Esophagus squamous epithelium (tissue), 5 donors: ENCODE data around the gene LRRC28. TPM values are rescaled to one million over a fixed set of nuclear protein-coding genes. Genes with fewer than 3 reads are reported as not detected.

Experiments used
- DNase-seq: peaks from one replicate; lab custom pipeline; 2025; lab: John Stamatoyannopoulos, UW
- H3K27ac ChIP-seq, 4 donors: fragments of 200-600 bp; sonication (generic); one replicate each; pipeline ENCODE4 v1.5.1; 2016 to 2019; ENCODE audit warnings: mild to moderate bottlenecking in 1 of 4
- H3K27me3 ChIP-seq, 4 donors: fragments of 200-600 bp; sonication (generic); 1 replicate in 3 of 4; 2 replicates in 1 of 4; pipeline versions ENCODE4 v1.5.1 to v1.6.0; 2017 to 2021; ENCODE audit warnings: antibody characterized with exemption in 1 of 4
- H3K36me3 ChIP-seq, 3 donors: fragments of 200-600 bp; sonication (generic); one replicate each; pipeline ENCODE4 v1.5.1; 2016 to 2019
- H3K4me1 ChIP-seq, 3 donors: fragments of 200-600 bp; sonication (generic); one replicate each; pipeline ENCODE4 v1.5.1; 2017 to 2019
- H3K4me3 ChIP-seq, 4 donors: fragments of 200-600 bp; sonication (generic); 1 replicate in 3 of 4; 2 replicates in 1 of 4; pipeline ENCODE4 v1.5.1; 2016 to 2019; ENCODE audit warnings: mild to moderate bottlenecking in 2 of 4, moderate library complexity in 1 of 4
- H3K9me3 ChIP-seq, 3 donors: fragments of 200-600 bp; sonication (generic); one replicate each; pipeline ENCODE4 v1.5.1; 2016 to 2019
- CTCF ChIP-seq, 6 experiments: fragments of 450-650 bp in 4 of 6; fragments of 200-600 bp in 2 of 6; sonication (generic) in 2 of 6; IDR thresholded peaks; one replicate each; pipeline ENCODE4 v1.5.1; 2016 to 2019; ENCODE audit warnings: antibody characterized with exemption in 6 of 6, mild to moderate bottlenecking in 4 of 6, moderate library complexity in 4 of 6
- POLR2A ChIP-seq, 4 donors: fragments of 450-650 bp; IDR thresholded peaks; one replicate each; pipeline ENCODE4 v1.6.1; 2017; ENCODE audit warnings: antibody characterized with exemption in 4 of 4, mild to moderate bottlenecking in 4 of 4, moderate library complexity in 3 of 4
- WGBS, 2 donors: methylation state at CpG; one replicate each; pipeline ENCODE4 v1.1.5; 2018; 5-methylcytosine and 5-hydroxymethylcytosine counted together
- intact Hi-C: fragments of 100-400 bp; cut with DNase I; formaldehyde crosslinking; loops from one replicate; pipeline ENCODE4 v1.15.0; 2022
- total RNA-seq, 4 donors: library from RNA; depleted of rRNA; stranded (reverse); fragments of >200 nt; gene quantifications; one replicate each; pipeline ENCODE4 v1.1.0, GENCODE V29; 2016
- donor health status: DM: yes; HTN: yes; CAD: no.

LRRC28 gene
- total RNA-seq, 4 donors from 2014 or later = 31.7 to 41.7 (median 34.6) TPM

DNA sequence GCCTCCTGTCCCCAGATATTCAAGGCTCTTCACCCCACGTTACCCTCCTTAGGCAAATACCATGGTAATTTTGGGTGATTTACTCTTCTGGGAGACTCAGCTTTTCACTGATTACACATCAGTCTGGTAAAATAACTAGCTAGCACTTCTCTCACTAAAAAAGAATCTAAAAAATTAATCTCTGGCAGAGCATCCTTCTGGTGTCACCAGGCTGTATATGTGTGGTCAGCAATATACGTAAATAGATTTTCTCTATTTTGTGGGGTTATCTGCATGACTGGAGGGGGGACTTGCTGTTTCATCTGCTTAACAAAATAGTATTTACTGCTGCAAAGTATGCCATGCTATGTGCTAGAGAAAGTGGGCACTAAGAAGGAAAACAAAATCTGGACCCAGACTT, 45.1 kb downstream of the LRRC28 start:
- no peaks in the 10 kb centered on the region for H3K9me3 ChIP-seq
- TF ChIP-seq CTCF (IDR thresholded peaks at IDR 0.05) (no peak), POLR2A (IDR thresholded peaks at IDR 0.05) (no peak)
- H3K4me3 ChIP-seq = no peak overlapping the region
- H3K36me3 ChIP-seq = peaks cover 0 to 19% (median 0%) of the 10 kb centered on the region in 3 donors
- H3K27me3 ChIP-seq = no peaks in the 10 kb centered on the region
- intact Hi-C loops = no loop called here
- no peak for DNase-seq
- H3K4me1 ChIP-seq = peaks cover 0 to 14% (median 4%) of the 10 kb centered on the region in 3 donors
- H3K27ac ChIP-seq = peak overlapping the region in 2 of 4 donors; percentile 14
- WGBS, 2 donors = 72 to 84% methylated on average over 2 of the region's 2 CpGs

DNA sequence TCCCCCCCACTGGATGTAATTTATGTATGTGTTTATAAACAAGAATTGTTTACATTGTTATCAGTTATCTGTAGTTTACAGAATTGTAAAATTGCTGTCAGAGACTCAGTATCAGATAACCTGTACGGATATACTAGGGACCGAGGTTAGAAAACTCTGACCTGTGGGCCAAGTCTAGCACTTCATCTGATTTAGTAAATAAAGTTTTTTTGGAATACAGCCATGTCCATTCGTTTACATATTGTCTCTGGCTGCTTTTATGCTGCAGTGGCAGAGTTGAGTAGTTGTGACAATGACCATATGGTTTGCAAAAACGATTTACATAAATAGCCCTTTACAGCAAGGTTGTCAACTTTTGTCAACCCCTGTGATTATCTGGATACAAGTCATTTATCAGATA, 52.6 kb downstream of the LRRC28 start:
- Histone ChIP-seq H3K27me3 (no peaks in the 10 kb centered on the region), H3K4me1 (peaks cover 0 to 22% (median 12%) of the 10 kb centered on the region in 3 donors), H3K9me3 (no peaks in the 10 kb centered on the region), H3K27ac (no peak overlapping the region), H3K36me3 (no peaks in the 10 kb centered on the region), H3K4me3 (no peak overlapping the region)
- intact Hi-C loops = no loop called here
- no peak for DNase-seq
- 60 to 64% methylated on average over 4 of the region's 4 CpGs for WGBS, 2 donors
- TF ChIP-seq CTCF (IDR thresholded peaks at IDR 0.05) (no peak), POLR2A (IDR thresholded peaks at IDR 0.05) (no peak)

GRCh38 chr15:99305761-99306505, 54.7 kb downstream of the LRRC28 start:
- Histone ChIP-seq H3K4me1 (peaks cover 0 to 22% (median 12%) of the 10 kb centered on the region in 3 donors), H3K4me3 (peak overlapping the region in 1 of 4 donors; percentile 15), H3K27me3 (no peaks in the 10 kb centered on the region), H3K27ac (peak overlapping the region in 2 of 4 donors; percentile 45 to 57), H3K36me3 (peaks cover 0 to 3% (median 0%) of the 10 kb centered on the region in 3 donors), H3K9me3 (no peaks in the 10 kb centered on the region)
- intact Hi-C loops = no loop called here
- WGBS, 2 donors = 29 to 32% methylated on average over 8 of the region's 8 CpGs
- TF ChIP-seq POLR2A (IDR thresholded peaks at IDR 0.05) = no peak
- DNase-seq = no peak

- no peaks in the 10 kb centered on the region for H3K9me3 ChIP-seq
- H3K4me1 ChIP-seq = peaks cover 0 to 22% (median 12%) of the 10 kb centered on the region in 3 donors
- 31 to 34% methylated on average over 8 of the region's 8 CpGs for WGBS, 2 donors
- TF ChIP-seq CTCF (IDR thresholded peaks at IDR 0.05) (no peak), POLR2A (IDR thresholded peaks at IDR 0.05) (no peak)
- intact Hi-C loops = no loop called here
- no peaks in the 10 kb centered on the region for H3K27me3 ChIP-seq
- no peak for DNase-seq
- H3K36me3 ChIP-seq = peaks cover 0 to 4% (median 0%) of the 10 kb centered on the region in 3 donors
- H3K27ac ChIP-seq = peak overlapping the region; percentile 19 to 57 (median 38)
- H3K4me3 ChIP-seq = peak overlapping the region in 2 of 4 donors; percentile 7 to 43
These were observed 55.5 kb downstream of the LRRC28 start for GRCh38 chr15:99306694-99307338.

DNA sequence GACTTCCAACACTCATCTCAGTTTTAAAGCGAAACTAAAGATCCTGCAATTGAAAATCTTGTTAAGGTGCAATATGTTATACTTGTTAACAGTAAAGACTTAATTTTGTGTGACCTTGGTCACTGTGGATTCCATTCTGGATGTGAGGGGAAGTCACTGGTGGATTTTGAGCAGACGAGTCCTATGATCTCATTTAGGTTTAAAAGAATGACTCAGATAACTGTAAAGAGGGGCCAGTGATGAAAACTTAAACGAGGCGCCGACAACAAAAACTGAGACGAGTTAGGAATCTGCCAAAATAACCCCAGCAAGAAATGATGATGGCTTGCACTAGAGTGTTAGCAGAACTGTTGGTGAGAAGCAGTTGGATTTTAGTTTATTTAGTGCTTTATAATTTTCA, 56.5 kb downstream of the LRRC28 start:
- TF ChIP-seq POLR2A (IDR thresholded peaks at IDR 0.05) (no peak), CTCF (IDR thresholded peaks at IDR 0.05) (no peak)
- Histone ChIP-seq H3K4me3 (peak overlapping the region in 1 of 4 donors; percentile 43), H3K4me1 (peaks cover 0 to 22% (median 12%) of the 10 kb centered on the region in 3 donors), H3K27ac (peak overlapping the region in 2 of 4 donors; percentile 30 to 57), H3K9me3 (peaks cover 0 to 8% (median 0%) of the 10 kb centered on the region in 3 donors), H3K36me3 (peaks cover 0 to 11% (median 0%) of the 10 kb centered on the region in 3 donors), H3K27me3 (no peaks in the 10 kb centered on the region)
- intact Hi-C loops = no loop called here
- 40 to 68% methylated on average over 6 of the region's 6 CpGs for WGBS, 2 donors
- no peak for DNase-seq
